Stimulated activated CD4-positive, alpha-beta T cell treated with anti-CD3 and anti-CD28 coated beads, Interleukin-1b, Interleukin-23, amount 100 ng/mL, for 4 hours (primary cell): ENCODE data around the gene GRIK1.
"Not testable (repeated sequence)": the region's sequence is repeated elsewhere in the genome, so short reads cannot be mapped to it uniquely, and the experiment has no call there.

ENCODE experiments used
- DNase-seq, 2 donors: peaks; one replicate each; pipeline ENCODE4 v3.0.0-alpha.2; 2020; ENCODE audit warnings: low read depth in 2 of 2

GRIK1 gene

DNA sequence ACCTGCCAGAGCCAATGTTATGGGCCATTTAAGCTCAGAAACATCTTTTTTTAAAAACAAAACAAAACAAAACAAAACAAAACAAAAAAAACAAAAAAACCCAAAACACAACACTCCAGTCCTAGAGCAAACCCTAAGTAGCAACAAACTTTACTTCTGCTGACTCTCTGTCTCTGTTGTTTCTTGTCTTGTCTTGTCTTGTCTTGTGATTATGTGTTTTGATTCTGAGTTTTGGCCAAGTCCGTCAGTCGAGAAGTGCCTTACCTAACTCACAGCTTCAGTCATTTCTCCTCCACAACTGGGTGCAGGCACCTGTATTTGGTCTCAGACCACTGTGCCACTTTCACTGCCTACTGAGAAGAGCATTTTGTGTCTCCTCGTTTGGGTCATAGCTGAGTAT, 333.2 kb downstream of the GRIK1 start:
- no peak for DNase-seq

DNA sequence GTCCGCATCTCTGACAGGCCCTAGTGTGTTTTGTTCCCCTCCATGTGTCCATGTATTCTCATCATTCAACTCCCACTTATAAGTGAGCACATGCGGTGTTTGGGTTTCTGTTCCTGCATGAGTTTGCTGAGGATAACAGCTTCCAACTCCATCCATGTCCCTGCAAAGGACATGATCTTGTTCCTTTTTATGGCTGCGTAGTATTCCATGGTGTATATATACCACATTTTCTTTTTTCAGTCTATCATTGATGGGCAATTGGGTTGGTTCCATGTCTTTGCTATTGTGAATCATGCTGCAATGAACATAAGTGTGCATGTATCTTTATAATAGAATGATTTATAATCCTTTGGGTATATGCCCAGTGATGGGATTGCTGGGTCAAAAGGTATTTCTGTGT, 334.6 kb downstream of the GRIK1 start:
- DNase-seq: not testable (repeated sequence)

DNA sequence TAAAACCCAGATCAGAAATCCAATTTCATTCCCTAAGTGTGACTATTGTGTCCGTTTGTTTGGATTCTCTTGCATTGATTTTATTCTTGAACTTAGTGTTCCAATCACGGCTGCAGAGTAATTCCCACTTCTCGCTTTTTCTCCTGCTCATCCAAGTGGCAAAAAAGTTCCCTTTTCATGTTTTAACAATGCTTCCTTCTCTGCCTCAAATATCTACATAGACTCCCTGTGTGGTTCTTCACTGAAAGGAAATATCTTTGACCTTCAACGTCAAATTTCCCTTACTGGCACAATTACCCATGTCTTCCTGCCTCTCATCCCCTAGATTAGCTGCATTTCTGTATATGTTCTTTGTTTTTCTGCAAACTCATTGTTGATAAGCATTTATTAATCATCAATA, 335.7 kb downstream of the GRIK1 start:
- no peak for DNase-seq

- DNase-seq: no peak
These were observed 338.7 kb downstream of the GRIK1 start for GRCh38 chr21:29601047-29601446.

DNA sequence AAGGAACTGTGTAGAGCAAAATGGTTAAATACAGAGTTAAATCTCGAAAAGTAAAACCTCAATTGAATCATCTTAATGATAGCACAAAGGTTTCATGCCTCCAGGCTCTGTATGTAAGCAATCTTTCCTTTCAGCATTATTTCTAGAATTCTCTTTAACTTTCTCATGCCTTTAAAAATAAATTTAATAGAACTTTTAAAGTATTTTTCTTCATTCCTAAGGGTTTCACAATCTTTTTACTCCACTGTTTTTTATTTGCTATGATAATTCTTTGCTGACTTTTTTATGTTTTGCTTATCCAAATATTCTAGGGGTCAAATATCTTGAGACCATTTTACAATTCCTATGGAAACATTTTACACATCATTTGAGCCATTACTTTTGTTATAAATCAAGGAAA, 353.1 kb downstream of the GRIK1 start:
- no peak for DNase-seq

DNA sequence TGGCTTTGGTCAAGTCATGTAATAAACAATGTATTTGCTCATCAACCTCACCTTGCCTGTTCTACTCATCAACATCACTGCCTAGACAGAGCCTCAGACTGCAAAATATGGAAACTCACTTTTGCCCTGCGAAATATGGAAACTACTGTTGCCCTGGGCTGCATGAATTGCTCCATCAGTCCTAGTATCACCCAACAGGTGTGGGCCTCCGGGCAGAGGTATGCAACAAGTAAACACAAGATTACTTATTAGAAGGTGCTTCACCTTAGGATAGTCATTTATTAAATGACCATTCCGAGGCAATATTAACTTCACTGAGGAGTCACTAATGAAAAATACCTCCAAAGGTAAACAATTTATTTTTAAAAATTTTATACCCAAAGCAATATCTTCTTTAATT, 354.3 kb downstream of the GRIK1 start:
- no peak for DNase-seq

- DNase-seq: no peak
These were observed 356.3 kb downstream of the GRIK1 start for GRCh38 chr21:29583424-29583924.

- DNase-seq: no peak
These were observed 356.9 kb downstream of the GRIK1 start for GRCh38 chr21:29582855-29583254.

DNA sequence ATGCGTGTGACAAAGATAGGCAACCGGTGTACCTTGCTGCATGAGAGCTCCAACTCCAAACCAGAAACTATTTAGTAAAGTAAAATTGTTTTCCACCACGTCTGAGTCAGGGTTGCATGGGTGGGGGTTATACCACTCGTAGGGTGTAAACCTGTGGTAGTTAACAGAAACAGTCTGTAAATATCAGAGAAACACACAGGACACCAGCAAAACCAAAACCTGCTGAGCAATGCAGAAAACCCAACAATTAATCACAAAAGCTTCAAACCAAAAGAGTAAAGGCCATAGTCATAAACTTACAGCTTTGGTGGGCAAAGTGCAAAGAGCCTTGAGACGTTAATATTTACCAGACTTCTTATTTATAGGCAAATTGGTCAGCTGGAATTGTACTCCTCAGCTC, 358.4 kb downstream of the GRIK1 start:
- DNase-seq: no peak

DNA sequence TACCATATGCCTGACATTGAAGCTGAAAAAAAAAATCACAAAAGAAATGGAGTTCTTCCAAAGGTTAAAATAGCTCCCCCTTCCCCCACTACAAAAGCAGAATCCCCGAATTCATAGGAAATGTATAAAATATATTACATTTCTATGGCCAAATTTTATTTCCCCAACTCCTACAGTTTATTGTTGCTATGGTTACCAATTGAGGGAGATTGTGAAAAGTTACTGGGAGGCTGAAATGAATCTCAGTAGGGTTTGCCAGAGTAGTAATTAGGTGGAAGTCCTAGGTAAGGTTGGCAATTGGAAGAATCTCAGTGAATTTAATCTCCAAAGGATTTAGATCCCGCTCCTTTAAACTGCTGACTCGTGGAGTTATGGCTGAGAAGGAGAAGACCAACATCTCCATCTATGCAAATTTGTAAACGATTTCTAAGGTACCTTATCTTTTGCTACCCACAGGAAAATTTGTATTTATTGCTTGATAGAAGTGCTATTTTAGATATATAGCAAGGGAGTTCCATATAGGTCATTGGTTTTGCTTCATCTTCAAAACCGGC, 359.0 kb downstream of the GRIK1 start:
- DNase-seq: no peak

DNA sequence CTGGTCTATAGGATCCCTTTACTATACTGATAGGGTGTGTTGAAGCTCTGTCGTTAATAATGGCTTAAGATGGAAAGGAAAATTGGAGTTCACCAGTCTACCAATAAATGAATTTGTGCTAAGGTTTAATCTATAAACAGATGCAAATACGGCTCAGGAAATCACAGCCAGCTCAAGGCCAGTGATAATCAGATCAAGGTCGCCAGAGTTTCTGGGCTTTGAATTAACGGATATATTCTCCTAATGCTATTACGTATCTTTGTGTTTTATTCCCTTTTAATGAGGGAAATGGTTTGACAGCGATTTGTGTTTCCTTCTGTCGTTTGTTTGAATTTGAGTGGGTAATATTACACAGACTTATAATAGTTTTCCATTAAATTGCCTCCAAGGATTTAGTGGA, 361.5 kb downstream of the GRIK1 start:
- DNase-seq: no peak

DNA sequence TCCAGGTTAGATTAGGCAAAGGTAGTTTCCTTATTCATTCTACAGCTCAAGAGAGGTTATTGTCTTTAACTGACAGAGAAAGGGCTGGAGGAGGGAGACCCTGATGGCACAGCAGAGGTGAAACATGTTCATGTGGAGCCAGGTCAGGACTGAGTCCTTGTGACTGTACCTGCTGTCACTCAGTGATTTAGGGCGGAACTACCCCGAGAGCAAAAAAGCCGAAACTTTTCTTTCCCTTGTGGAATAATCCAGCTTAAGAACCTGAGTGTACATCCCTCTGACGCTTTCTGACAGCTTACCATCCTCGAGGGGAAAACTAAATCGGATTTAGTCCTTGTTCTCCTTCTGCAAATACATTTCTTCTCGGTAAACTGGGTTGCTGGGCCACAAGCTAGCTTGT, 367.8 kb downstream of the GRIK1 start:
- no peak for DNase-seq

DNA sequence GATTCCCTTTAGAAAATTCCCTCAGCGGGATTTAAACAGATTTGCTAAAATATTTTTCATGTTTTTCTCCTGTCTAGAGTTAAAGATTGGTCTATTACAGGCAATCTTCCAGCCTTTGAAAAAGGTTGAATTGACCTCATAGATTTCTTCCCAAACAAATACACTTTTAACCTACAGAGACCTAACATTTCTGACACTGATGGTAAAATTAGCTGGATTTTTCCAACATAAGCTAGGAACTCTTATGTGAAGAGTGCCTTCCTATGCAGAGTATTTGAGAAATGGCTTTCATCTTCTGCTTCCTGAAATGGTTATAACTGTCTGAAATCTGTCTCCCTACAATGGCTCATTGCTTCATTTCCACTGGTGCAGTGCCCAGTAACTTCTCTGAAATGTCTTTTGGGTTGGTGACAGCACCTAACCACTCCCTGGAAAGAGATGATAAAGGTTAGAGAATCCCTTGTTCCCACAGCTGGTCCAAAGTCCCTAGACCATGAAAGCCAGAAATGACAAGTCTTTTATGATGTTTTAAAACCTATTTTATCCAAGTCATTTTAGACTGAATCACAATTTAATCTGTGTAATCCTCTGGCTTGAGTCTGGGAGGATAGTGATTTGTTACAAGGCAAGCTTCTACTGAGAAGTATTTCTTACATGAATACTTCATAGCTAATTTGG, 371.6 kb downstream of the GRIK1 start:
- DNase-seq: no peak

- no peak for DNase-seq
These were observed 381.7 kb downstream of the GRIK1 start for GRCh38 chr21:29557931-29558725.

DNA sequence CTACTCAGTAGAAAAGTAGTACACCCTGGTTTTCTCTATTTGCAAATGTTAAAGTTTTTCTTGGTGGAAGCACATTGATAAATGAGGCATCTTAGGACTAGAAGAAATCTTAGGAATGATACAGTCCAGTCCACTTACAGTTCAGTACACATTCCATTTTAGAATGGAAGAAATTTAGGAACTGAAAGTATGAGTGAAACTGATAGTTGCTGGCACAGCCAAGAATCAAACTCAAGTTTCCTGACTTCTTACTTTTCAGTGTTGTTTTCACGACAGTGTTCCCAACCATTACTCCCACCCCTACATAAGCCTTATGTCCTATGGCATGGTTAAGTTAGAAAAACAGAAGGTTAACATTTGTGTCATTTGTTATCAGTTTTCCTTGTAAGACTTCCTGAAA, 382.6 kb downstream of the GRIK1 start:
- DNase-seq: no peak

- no peak for DNase-seq
These were observed 384.2 kb downstream of the GRIK1 start for GRCh38 chr21:29555601-29556000.

DNA sequence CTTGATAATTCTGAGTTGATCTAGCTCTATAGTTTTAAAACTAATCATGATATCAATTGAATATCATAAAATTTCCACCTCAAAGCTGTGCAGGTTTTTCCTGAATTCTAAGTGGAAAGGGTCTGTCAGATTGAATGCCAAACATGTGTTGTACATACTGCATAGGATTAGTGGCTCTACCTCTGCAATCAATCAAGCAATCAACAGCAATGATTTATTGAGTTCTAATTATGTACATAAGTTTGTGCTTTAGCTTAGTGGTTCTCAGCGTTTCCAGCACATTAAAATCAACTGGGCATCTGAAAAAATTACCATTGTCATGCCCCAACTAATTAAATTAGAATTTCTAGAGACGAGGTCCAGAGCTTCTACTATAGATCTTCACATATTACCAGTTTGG, 389.6 kb downstream of the GRIK1 start:
- no peak for DNase-seq

DNA sequence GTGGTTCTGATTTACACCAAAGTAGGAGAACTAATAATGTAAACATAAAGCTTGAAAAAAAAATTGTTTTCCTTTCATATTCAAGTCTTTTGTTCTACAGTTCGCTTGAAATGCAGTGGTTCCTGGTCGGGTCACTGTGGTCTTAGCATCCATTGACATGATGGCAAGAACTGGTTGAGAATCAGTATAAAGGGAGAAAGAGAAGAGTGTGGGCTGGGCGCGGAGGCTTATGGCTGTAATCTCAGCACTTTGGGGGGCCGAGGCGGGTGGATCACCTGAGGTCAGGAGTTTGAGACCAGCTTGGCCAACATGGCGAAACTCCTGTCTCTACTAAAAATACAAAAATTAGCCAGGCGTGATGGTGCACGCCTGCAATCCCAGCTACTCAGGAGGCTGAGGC, 390.2 kb downstream of the GRIK1 start:
- no peak for DNase-seq

- DNase-seq: no peak
These were observed 391.8 kb downstream of the GRIK1 start for GRCh38 chr21:29547998-29548397.

DNA sequence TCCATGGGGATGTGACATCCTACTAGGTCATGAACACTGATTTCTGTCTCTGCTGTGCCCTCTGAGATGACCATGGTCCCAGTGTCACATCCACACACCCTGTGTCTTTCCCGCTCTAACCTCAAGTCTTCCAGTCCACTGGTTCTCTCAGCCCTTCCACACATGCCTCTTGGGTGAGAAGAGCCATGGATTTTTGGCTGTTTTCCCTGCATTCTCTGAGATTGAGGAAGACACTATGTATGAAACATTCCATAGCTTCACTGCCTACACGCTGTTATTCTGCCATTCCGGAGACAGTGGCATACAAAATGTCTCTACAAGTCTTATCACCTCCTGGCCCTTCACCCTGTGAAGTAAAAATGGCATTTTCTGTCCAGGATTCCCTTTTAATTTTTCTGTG, 393.7 kb downstream of the GRIK1 start:
- no peak for DNase-seq

GRCh38 chr21:29540289-29540688, 399.5 kb downstream of the GRIK1 start:
- DNase-seq: no peak

DNA sequence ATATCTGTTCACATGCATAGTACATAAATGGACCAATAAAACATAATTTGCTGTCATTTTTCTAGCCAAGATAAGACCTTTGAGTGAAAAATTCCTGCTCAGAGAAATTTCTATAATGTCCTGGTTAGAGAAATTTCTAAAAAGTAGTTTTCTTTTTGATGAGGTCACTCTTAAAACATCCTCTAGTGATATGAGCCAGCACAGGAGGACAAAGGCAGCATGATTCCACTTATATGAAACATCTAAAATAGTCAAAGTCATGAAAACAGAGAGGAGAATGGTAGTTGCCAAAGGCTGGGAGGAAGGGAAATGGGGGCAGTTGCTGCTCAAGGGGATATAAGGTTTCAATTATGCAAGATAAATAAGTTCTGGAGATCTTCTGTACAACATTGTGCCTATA, 401.7 kb downstream of the GRIK1 start:
- no peak for DNase-seq

DNA sequence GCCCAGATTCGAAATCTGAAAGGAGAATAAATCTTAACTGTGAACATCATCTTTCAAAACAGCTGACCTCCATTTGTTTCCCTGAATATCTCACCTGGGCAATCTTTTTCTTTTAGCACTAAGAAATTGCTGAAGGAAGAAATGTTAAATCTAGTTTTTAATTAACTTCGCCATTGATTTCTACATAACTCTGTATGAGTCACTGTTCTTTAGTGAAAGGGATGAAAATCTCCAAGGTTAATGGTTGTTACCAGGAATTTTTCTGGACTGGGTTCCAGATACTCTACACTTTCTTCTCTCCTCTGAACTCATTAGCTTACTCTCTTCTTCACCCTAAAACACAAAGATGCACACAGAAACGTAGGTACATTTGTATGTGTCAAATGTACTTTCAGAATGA, 405.3 kb downstream of the GRIK1 start:
- DNase-seq: no peak
